ENCODE results near the gene SSUH2. TPM values are rescaled to one million over a fixed set of nuclear protein-coding genes. Genes with fewer than 3 reads are reported as not detected.

Gene SSUH2
- total and polyA plus RNA-seq, 2 donors from 2014 or later, result 0.44 to 0.88 TPM

DNA sequence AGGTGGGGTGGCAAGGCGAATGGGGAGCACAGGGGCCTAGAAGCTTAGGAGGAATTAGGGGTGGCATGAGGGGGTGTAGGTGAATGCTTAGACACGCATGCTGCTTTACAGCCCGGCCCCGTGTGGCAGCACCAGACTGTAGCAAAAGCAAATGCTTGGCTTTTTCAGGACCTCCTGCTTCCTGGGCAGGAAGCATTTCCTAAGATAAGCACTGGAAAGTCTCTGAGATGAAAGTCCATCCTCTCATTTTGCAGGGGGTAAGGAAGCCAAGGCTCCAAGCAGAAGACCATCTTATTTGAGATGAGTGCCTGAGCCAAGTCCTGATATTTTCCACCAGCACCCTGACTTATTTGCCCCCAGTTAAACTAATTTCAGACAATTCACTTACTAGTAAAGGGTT, 12.9 kb downstream of the SSUH2 start:
- no peaks in the 10 kb centered on the region for H3K27me3 ChIP-seq (ENCODE audit: control insufficient read depth, insufficient read depth, low read length)
- H3K36me3 ChIP-seq (ENCODE audit: control insufficient read depth in 2 of 3, insufficient read depth in 3 of 3, low read length in 3 of 3), result no peaks in the 10 kb centered on the region
- no peak overlapping the region for H3K27ac ChIP-seq (ENCODE audit: low read depth in 2 of 2, low read length in 2 of 2)
- FAIRE-seq, result no peak
- no peak overlapping the region for H3K9ac ChIP-seq (ENCODE audit: low read length in 3 of 3)
- intact Hi-C loops (cut with DNase I), result no loop called here
- no peaks in the 10 kb centered on the region for H3K4me1 ChIP-seq (ENCODE audit: control insufficient read depth in 2 of 3, insufficient read depth in 2 of 3, low read depth in 1 of 3, low read length in 3 of 3)
- no peak for DNase-seq
- TF ChIP-seq CTCF (IDR thresholded peaks at IDR 0.05; ENCODE audit: borderline replicate concordance, extremely low read depth, insufficient read depth), result no peak
- H3K9me3 ChIP-seq (ENCODE audit: control insufficient read depth in 2 of 3, insufficient read depth in 1 of 3, low read length in 3 of 3), result no peaks in the 10 kb centered on the region
- H3K4me3 ChIP-seq (ENCODE audit: low read length in 3 of 3), result no peak overlapping the region

DNA sequence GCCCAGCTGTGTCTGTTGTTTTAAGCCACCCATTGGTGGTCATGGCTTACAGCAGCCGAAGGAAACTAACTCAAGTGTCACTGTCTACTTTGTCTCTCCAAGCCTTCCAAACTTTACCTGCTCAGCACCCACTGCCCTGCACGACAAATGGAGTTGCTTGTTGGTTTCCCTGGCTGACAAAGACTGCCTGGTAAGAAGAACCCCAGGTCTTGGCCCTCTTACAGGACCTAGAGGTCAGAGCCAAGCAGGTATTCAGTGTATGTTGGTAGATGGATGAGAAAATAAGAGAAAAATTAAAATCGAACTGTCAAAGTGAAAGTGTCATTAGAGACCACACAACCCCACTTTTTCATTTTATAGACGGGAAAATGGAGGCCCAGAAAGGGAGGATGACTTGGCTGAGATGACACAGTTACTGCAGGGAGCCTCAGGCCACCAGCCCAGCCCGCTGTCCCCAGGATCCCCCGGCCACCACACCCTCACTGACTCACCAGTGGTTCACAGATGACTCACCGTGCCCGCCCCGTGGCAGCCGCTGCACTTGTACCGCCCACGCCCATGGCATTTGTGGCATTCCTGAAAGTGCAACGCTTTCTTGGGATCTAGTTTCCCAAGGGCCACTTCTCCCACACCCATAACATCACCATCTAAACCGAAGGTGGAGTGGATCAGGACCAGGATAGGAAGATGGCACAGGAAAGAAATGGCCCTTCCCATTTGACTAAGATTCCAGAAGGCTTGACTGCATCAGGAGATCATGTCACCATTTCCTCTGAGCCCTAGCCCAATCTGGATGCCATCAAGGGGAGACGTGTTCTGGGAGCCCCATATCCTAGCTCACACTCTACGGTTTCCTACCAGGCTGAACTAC, 15.2 kb downstream of the SSUH2 start:
- H3K4me3 ChIP-seq (ENCODE audit: low read length in 3 of 3), result no peak overlapping the region
- no peaks in the 10 kb centered on the region for H3K27me3 ChIP-seq (ENCODE audit: control insufficient read depth, insufficient read depth, low read length)
- no peak for TF ChIP-seq CTCF (IDR thresholded peaks at IDR 0.05; ENCODE audit: borderline replicate concordance, extremely low read depth, insufficient read depth)
- no peaks in the 10 kb centered on the region for H3K9me3 ChIP-seq (ENCODE audit: control insufficient read depth in 2 of 3, insufficient read depth in 1 of 3, low read length in 3 of 3)
- no peaks in the 10 kb centered on the region for H3K4me1 ChIP-seq (ENCODE audit: control insufficient read depth in 2 of 3, insufficient read depth in 2 of 3, low read depth in 1 of 3, low read length in 3 of 3)
- intact Hi-C loops (cut with DNase I), result no loop called here
- FAIRE-seq (no peak), DNase-seq (peak in 1 of 5 donors; percentile 94)
- H3K36me3 ChIP-seq (ENCODE audit: control insufficient read depth in 2 of 3, insufficient read depth in 3 of 3, low read length in 3 of 3), result no peaks in the 10 kb centered on the region
- H3K9ac ChIP-seq (ENCODE audit: low read length in 3 of 3), result no peak overlapping the region
- H3K27ac ChIP-seq (ENCODE audit: low read depth in 2 of 2, low read length in 2 of 2), result no peak overlapping the region

DNA sequence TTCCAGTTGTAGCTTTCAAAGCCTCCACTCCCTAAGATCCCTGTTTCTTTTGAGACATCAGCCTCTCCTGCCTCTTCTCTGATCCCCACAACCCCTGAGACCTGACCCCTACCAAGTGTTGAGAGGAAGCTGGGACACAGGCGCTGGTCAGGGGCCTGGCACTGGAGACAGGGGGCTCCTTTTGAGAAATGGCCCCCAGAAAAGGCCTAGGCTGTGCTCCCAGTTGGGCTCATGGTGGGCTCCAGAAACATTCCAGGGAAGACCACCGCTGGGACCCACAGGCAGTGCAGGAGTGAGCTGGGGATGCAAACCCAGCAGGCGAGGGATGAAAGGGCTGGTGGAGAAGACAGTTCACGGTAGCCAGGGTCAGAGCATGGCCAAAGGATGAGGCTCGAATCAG, 16.6 kb downstream of the SSUH2 start:
- no peaks in the 10 kb centered on the region for H3K27me3 ChIP-seq (ENCODE audit: control insufficient read depth, insufficient read depth, low read length)
- no peak overlapping the region for H3K27ac ChIP-seq (ENCODE audit: low read depth in 2 of 2, low read length in 2 of 2)
- no peak overlapping the region for H3K4me3 ChIP-seq (ENCODE audit: low read length in 3 of 3)
- H3K4me1 ChIP-seq (ENCODE audit: control insufficient read depth in 2 of 3, insufficient read depth in 2 of 3, low read depth in 1 of 3, low read length in 3 of 3), result peaks cover 0 to 6% (median 3%) of the 10 kb centered on the region in 3 donors
- no peak overlapping the region for H3K9ac ChIP-seq (ENCODE audit: low read length in 3 of 3)
- DNase-seq (no peak), FAIRE-seq (no peak)
- no peak for TF ChIP-seq CTCF (IDR thresholded peaks at IDR 0.05; ENCODE audit: borderline replicate concordance, extremely low read depth, insufficient read depth)
- intact Hi-C loops (cut with DNase I), result no loop called here
- no peaks in the 10 kb centered on the region for H3K9me3 ChIP-seq (ENCODE audit: control insufficient read depth in 2 of 3, insufficient read depth in 1 of 3, low read length in 3 of 3)
- no peaks in the 10 kb centered on the region for H3K36me3 ChIP-seq (ENCODE audit: control insufficient read depth in 2 of 3, insufficient read depth in 3 of 3, low read length in 3 of 3)
